HS-27A (cell line): ENCODE measurements around the gene RAPSN.

Experiments
- DNase-seq: peaks from one replicate; pipeline ENCODE4 v3.0.0-alpha.2; 2012; ENCODE audit warnings: low read depth, missing footprints

The RAPSN gene

DNA sequence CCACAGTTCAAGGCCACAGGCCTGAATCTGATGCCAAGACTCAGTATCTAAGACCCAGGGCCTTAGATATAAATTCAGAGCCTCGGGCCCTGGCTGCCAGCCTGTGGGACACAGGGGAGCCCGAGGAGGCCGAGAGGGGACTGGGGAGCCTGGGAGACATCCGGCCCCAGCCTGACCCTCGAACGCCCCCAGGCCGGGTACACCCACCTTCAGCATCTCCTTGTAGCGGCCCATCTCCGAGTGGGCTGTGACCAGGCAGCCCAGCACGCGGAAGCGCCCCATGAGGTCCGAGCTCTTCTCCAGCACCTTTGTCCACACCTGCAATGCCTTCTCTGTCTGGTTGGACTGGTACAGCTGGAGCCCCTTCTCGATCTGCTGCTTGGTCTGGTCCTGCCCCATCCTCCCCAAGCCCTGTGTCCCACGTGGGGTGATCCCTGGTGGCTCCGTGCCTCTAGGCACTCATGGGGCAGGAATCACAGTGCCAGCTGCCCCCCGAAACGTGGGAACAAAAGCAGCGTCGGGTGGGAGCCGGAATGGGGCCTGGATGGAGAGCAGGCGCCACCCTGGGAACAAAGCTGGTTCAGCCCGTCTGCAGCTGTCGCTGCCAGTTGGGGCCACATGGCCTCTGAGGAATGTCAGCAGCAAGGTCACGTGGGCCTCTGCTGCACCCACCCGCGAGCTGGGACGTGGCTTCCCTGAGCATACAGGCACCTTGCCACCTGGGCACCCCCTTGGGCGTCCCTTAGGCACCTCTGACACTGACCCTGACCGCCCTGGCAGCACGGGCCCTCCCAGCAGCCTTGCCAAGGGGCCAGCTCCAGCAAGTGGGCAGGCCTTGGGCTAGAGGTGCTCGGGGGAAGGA is at the start of gene RAPSN:
Gene RAPSN, minus strand, starts transcription at position 571 of the 862 bp plus-strand sequence. Its CDS starts 172 bp downstream, at position 399.
- DNase-seq = no peak

DNA sequence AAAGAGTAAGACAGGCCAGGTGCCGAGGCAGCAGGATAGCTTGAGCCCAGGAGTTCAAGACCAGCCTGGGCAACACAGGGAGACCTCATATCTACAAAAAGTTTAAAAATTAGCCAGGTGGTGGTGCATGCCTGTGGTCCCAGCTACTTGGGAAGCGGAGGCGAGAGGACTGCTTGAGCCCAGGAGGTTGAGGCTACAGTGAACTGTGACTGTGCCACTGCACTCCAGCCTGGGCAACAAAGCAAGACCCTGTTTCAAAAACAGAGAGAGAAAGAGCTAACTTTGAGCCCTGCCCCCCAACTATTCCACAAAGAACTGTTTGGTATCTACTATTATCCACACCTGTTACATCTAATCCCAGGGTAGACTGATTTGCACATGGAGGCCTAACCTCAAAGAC is 49.2 kb upstream of the RAPSN start:
- DNase-seq = no peak

DNA sequence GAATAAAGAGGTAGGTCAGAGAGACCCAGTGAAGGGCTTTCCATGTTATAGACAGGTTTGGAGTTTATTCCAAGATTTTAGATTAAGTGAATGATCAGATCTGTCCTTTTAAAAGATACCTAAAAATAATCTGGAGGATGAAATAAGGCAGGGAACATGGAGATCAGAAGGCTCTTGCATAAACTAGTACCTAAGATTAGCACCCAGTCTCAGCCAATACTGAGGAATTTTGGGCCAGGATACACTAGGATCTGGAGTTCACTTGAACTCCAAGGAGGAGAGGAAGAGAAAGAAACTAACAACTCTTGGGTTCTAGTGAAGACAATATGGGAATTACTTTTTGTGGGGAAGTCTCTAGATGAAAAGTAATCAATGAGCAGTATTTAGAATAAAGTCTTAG is 47.9 kb upstream of the RAPSN start:
- no peak for DNase-seq

GRCh38 chr11:47495856-47496217 is 46.9 kb upstream of the RAPSN start:
- no peak for DNase-seq

GRCh38 chr11:47495011-47495855 is 46.3 kb upstream of the RAPSN start:
- no peak for DNase-seq

- DNase-seq = no peak
These were observed 40.4 kb upstream of the RAPSN start for GRCh38 chr11:47489395-47489755.

DNA sequence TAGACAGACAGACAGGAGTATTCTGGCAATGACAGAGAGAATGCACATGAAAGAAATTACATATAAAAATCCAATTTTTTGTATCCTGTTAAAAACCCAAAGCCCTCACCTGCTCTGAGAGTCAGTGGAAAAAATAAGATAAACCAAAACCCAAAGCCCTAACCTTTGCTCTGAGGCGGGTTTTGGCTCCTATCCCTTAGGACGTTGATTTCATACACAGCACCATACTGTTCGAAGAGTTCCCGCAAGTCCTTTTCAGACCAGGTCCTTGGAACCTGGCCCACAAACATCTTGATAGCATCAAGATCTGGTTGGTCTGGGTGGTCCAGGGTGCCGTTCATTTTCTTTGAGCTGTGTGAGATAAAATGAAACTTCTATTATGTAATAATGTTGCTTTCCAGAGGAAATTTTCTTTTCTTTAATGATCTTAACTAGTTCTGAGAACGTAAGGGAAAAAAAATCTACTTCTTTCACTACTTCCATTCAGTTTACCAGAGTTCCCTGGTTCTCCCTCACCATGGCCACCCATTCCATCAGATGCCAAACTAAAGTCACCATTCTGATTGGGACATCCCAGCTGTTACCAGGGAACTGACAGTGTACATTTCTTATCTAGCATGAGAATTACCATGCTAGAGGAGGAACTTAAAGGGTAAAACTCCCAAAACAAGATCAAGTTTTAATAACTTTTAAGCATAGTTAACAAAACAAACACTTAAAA is 39.9 kb upstream of the RAPSN start:
- no peak for DNase-seq

- no peak for DNase-seq
These were observed 39.2 kb upstream of the RAPSN start for GRCh38 chr11:47488111-47488510.

DNA sequence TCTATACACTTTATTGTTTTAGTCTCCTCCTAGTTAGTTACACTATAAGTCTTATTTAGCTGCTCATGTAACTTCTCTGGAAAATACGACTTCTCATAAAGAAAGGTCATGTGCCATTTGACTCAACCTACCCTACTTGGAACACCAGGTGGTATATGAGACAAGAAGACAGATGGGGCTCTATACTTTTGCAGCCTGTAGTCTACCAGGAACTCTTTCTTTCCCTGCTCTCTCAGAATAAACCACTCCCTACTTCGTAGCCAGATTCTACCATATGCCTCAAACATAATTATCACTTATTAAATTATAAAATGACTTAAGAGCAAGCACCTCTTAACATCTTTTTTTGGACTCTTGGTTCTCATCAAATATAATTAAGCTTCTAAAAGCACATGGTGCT is 38.5 kb upstream of the RAPSN start:
- no peak for DNase-seq

- DNase-seq = no peak
These were observed 36.2 kb upstream of the RAPSN start for GRCh38 chr11:47485107-47485506.

DNA sequence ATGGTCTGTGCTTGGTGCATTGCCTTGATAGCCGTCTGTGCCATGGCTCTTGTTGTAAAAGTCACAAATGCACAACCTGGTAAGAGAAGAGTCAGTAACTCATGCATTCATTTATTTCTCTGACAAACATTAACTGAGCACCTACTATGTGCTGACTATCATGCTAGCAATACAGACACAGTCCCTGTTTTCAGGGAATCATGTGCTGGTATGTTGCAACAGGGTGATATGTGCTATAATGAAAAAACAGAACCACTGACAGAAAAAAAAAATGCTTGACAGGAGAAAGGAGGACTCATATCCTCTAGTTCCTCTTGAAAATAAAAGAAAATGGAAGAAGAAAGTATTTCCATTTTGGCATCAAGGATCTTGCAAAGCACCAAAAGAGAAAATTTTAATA is 34.5 kb upstream of the RAPSN start:
- no peak for DNase-seq

- DNase-seq = no peak
These were observed 31.8 kb upstream of the RAPSN start for GRCh38 chr11:47480762-47481161.

DNA sequence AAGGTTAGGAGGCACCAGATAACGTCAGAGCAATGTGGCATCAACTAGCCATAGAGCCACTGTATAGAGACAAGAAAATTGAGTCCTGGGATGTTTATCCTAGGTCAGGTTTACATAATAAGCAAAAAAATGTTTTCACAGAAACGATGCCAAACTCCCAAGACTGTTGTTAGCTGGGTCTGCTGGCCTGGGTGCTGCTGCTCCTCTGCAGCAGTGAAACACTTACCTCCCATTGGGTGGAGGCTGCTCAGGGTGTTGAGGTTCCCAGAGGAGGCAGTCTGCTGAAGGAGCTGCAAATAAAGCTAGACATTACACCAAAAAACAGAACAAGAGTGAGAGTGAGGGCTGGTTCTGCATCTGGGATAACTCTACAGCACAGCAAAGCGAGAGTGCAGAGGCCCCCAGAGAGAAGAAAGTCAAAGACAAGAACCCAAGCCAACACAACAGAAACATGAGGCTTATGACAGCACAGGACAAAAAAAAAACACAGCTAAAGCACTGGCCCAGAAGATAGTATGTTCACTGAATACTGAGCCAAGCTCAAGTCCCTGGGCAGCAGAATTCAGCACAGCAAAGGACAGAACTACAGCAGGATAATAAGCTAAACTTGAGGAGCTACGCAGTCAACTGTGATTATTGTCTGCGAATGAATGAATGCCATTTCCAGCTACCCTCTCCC is 29.9 kb upstream of the RAPSN start:
- no peak for DNase-seq

DNA sequence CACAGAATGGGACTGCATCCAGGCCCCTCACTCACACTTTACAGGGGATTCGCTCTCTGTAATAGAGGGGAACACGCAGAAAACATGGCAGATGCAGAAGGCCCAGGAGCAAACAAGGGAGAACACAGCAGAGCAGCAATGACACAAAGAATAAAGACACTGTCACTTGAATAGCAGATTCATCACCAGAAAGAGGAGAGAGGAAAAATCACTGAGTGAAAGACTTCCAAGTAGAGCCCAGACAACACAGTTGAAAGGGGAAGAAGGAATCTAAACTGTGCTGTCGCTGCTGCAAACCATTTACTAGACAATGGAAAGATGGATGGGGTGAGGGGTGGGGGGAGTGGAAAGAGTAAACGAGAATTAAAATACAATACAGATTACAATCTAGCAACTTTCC is 28.8 kb upstream of the RAPSN start:
- DNase-seq = no peak

DNA sequence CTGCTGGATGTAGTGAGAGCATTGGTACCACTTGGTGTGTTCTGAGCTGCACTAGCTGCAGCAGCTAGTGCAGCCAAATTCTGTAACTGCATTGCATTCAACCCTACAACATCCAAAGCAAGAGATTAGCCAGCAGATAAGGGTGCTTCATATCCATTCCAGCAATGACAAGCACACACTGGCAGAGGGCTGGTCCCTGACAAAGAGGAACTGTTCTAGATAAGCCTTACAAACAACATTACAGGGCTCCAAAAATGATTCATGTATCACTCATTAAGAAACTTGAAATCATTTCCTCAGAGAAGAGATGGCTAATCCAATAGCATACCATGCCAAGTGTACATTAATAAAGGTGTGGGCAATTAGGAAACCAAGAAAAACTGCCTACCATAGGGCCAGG is 28.4 kb upstream of the RAPSN start:
- no peak for DNase-seq

GRCh38 chr11:47470671-47471070 is 21.7 kb upstream of the RAPSN start:
- no peak for DNase-seq

DNA sequence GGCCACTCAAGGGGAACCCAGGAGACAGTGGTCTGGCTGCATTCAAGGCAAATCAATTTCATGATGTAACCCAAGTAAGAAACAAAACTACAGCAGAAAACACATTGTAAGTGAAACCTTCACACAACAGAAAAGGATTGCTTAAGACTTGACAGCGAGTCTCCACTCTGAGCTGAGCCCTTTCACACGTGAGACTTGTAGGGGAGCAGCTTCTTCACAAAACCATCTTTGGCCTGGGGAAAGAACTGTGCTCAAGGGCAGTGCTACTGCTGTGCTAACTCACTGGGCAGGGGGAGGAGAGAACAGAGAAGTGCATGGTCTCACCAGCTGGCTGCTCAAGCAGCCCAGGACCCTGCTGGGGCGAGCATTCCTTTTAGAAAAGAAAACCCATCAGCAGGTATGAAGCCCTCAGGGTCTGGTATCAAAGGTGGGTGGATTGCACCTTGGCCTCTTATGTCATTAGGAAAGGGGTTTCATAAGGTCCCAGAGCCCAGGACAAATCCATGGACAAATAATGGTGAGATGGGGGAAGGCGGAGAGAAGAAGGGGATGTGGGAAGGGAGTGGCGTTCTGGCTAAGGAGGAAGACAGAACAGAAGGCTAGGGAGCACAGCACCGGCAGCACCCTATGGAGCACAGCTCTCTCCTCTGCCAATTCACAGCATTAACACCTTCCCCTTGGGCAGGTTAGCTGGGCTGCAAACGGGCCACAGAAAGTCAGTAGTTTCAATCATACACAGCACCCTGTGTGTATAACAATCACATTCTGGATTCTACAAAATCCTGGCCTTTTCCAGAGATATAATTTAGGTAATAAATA is 20.6 kb upstream of the RAPSN start:
- no peak for DNase-seq

- no peak for DNase-seq
These were observed 19.8 kb upstream of the RAPSN start for GRCh38 chr11:47468598-47469214.

DNA sequence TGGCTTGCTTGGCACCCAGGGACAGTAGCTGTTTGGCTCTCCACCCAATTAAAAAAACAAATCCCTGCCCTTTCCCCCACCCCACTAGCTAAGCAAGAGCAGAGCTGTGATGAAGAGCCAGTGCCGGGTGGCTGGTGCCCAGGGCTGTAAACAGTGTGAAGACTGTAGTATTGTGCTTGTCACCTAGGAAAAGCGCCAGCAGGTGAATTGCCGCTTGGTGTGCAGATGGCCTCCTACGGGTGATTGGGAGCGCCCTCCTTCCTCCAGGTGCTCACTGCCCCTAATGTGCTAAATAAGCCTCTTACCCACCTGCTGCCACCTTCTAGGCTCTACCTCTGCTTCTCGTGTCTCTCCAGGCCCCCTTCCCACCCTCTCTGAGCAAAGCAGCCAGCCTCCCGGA is 18.4 kb upstream of the RAPSN start:
- no peak for DNase-seq

DNA sequence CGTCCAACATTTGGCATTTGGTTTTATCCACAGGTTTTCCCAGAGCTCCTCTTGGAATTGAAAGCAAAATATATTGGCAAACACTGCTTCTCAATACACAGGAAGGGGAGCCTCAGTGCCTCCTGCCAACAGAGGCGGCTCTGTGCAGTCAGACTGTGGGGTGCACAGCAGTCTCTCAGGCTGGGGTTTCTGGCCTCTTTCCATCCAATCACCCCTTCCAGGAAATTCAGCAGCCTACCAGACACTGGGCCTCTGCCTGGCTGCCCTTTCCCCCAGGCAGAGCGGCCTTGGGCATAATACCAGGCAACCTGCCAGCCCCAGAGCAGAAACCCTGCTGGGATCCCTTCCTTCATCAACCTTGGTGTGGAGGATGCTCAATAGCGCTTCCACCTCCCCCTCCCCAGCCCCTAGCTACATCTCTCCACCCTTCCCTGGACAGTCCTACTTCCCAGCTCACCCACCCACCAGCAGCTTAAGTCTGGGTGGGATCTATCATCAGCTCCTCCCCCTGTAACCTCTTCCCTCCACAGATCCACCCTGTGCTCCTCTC is 17.8 kb upstream of the RAPSN start:
- no peak for DNase-seq
